HEK293 (cell line): Measurements from ENCODE around the gene CALR3.

Experiments used
- CTCF ChIA-PET: fragments of 350-600 bp; formaldehyde crosslinking; extraction: SDS; loops from one replicate; lab custom pipeline; 2021; ENCODE audit warnings: antibody characterized with exemption; lab: Yijun Ruan, JAX
- POLR2A ChIA-PET: fragments of 300-600 bp; formaldehyde crosslinking; extraction: SDS; loops from one replicate; lab custom pipeline; 2020; ENCODE audit warnings: antibody characterized with exemption, inconsistent platforms; lab: Yijun Ruan, JAX
- H3K27ac ChIP-seq: fragments of 200-500 bp; sonication (Bioruptor generic); 2 replicates; pipeline ENCODE4 v1.5.1; 2014; ENCODE audit warnings: low read depth, low read length, control low read depth, inconsistent platforms; ENCODE audit errors: extremely low read depth
- H3K36me3 ChIP-seq, 2 experiments: fragments of 200-500 bp in 1 of 2; sonication (Bioruptor generic) in 1 of 2; 1 replicate in 1 of 2; 2 replicates in 1 of 2; pipeline ENCODE4 v1.5.1; 2014 to 2017; ENCODE audit warnings: inconsistent platforms in 2 of 2, low read length in 2 of 2; ENCODE audit not compliant: control insufficient read depth in 2 of 2, insufficient read depth in 1 of 2
- H3K4me1 ChIP-seq: fragments of 200-500 bp; sonication (Bioruptor generic); 2 replicates; pipeline ENCODE4 v1.5.1; 2014; ENCODE audit warnings: mild to moderate bottlenecking, low read length, inconsistent platforms; ENCODE audit not compliant: control insufficient read depth, insufficient read depth
- H3K4me3 ChIP-seq: 2 replicates; pipeline ENCODE4 v1.5.1; 2011; ENCODE audit warnings: low read depth, mild to moderate bottlenecking, control low read depth, low read length, moderate library complexity
- H3K9me3 ChIP-seq: fragments of 200-500 bp; sonication (Bioruptor generic); 2 replicates; pipeline ENCODE4 v1.5.1; 2014; ENCODE audit warnings: low read depth, low read length, inconsistent platforms; ENCODE audit not compliant: control insufficient read depth, insufficient read depth
- CTCF ChIP-seq: fragments of 450-650 bp; formaldehyde crosslinking; IDR thresholded peaks from 2 replicates; pipeline ENCODE4 v1.5.1; 2016; ENCODE audit warnings: missing biosample characterization, missing genetic modification characterization
- ZBTB1 ChIP-seq: fragments of 450-650 bp; formaldehyde crosslinking; IDR thresholded peaks from 2 replicates; pipeline ENCODE4 v1.5.1; 2016; ENCODE audit warnings: missing biosample characterization, missing genetic modification characterization
- ZBTB21 ChIP-seq: fragments of 450-650 bp; formaldehyde crosslinking; IDR thresholded peaks from 2 replicates; pipeline ENCODE4 v1.5.1; 2017; ENCODE audit warnings: missing biosample characterization, missing genetic modification characterization
- ZBTB26 ChIP-seq: fragments of 450-650 bp; formaldehyde crosslinking; optimal IDR thresholded peaks from 2 replicates; pipeline ENCODE3; 2016; ENCODE audit warnings: missing biosample characterization, mild to moderate bottlenecking, missing genetic modification characterization
- ZFP3 ChIP-seq: fragments of 450-650 bp; formaldehyde crosslinking; IDR thresholded peaks from 2 replicates; pipeline ENCODE4 v1.5.1; 2016; ENCODE audit warnings: low read depth, missing biosample characterization, missing genetic modification characterization
- ZNF121 ChIP-seq: fragments of 450-650 bp; formaldehyde crosslinking; IDR thresholded peaks from 2 replicates; pipeline ENCODE4 v1.5.1; 2016; ENCODE audit warnings: missing biosample characterization, missing genetic modification characterization
- ZNF140 ChIP-seq: fragments of 450-650 bp; formaldehyde crosslinking; IDR thresholded peaks from 2 replicates; pipeline ENCODE4 v1.5.1; 2016; ENCODE audit warnings: missing biosample characterization, missing genetic modification characterization
- ZNF354C ChIP-seq: fragments of 450-650 bp; formaldehyde crosslinking; IDR thresholded peaks from 2 replicates; pipeline ENCODE4 v1.5.1; 2016; ENCODE audit warnings: missing biosample characterization, missing genetic modification characterization, low read depth, borderline replicate concordance
- ZNF391 ChIP-seq: fragments of 450-650 bp; formaldehyde crosslinking; IDR thresholded peaks from 2 replicates; pipeline ENCODE4 v1.5.1; 2016; ENCODE audit warnings: low read depth, missing biosample characterization, missing genetic modification characterization, borderline replicate concordance
- ZNF404 ChIP-seq: fragments of 450-650 bp; formaldehyde crosslinking; IDR thresholded peaks from 2 replicates; pipeline ENCODE4 v1.5.1; 2017; ENCODE audit warnings: missing biosample characterization, missing genetic modification characterization
- ZNF514 ChIP-seq: fragments of 450-650 bp; formaldehyde crosslinking; IDR thresholded peaks from 2 replicates; pipeline ENCODE4 v1.5.1; 2016; ENCODE audit warnings: missing biosample characterization, missing genetic modification characterization
- ZNF521 ChIP-seq: fragments of 450-650 bp; formaldehyde crosslinking; IDR thresholded peaks from 2 replicates; pipeline ENCODE4 v1.5.1; 2017; ENCODE audit warnings: missing biosample characterization, mild to moderate bottlenecking, missing genetic modification characterization
- ZNF544 ChIP-seq: fragments of 450-650 bp; formaldehyde crosslinking; IDR thresholded peaks from 2 replicates; pipeline ENCODE4 v1.5.0; 2017; ENCODE audit warnings: missing biosample characterization, missing genetic modification characterization
- ZNF571 ChIP-seq: fragments of 450-650 bp; formaldehyde crosslinking; IDR thresholded peaks from 2 replicates; pipeline ENCODE4 v1.5.0; 2017; ENCODE audit warnings: missing biosample characterization, missing genetic modification characterization
- ZNF704 ChIP-seq: fragments of 450-650 bp; formaldehyde crosslinking; IDR thresholded peaks from 2 replicates; pipeline ENCODE4 v1.5.1; 2016; ENCODE audit warnings: missing biosample characterization, missing genetic modification characterization
- ZNF747 ChIP-seq: fragments of 450-650 bp; formaldehyde crosslinking; IDR thresholded peaks from 2 replicates; pipeline ENCODE4 v1.5.1; 2016; ENCODE audit warnings: missing biosample characterization, missing genetic modification characterization
- TF ChIP-seq, protein P1 (sequence below): fragments of 450-650 bp; formaldehyde crosslinking; IDR thresholded peaks from 2 replicates; pipeline ENCODE4 v1.5.1; 2016; ENCODE audit warnings: missing biosample characterization, missing genetic modification characterization

CALR3 gene

DNA sequence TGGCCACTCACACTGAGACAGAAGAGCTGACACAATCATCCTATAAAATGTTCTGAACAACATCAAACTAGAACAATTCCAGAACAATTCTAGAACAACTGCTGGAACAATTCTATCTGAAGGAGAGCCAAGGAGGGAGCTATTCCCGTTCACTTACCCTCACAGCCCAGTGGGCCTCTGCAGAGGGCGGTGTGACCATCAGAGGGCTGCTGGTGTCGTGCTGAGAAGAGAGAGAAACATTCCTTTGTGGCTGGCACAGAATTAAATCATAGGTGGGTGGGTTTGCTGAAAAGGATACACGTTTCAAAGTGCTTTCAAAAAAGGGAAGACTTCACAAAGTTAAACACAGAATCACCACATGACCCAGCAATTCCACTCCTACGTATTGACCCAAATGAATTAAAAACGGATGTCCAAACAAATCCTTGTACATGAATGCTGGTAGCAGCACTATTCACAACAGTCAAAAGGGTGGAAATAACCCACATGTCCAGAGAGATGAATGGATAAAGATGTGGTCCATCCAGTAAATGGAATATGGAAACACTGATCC is 59.1 kb downstream of the CALR3 start:
- CTCF ChIA-PET, result no interaction called here
- Histone ChIP-seq H3K4me1 (no peaks in the 10 kb centered on the region), H3K9me3 (no peaks in the 10 kb centered on the region), H3K4me3 (no peak overlapping the region), H3K27ac (no peak overlapping the region), H3K36me3 (peaks cover 16 to 57% of the 10 kb centered on the region in 2 experiments)
- POLR2A ChIA-PET, result no interaction called here
- TF ChIP-seq ZFP3 (tag by site-specific recombination), result no peak
- TF ChIP-seq CTCF, result no peak
- peak; percentile 76 for TF ChIP-seq ZNF140 (tag by site-specific recombination)

DNA sequence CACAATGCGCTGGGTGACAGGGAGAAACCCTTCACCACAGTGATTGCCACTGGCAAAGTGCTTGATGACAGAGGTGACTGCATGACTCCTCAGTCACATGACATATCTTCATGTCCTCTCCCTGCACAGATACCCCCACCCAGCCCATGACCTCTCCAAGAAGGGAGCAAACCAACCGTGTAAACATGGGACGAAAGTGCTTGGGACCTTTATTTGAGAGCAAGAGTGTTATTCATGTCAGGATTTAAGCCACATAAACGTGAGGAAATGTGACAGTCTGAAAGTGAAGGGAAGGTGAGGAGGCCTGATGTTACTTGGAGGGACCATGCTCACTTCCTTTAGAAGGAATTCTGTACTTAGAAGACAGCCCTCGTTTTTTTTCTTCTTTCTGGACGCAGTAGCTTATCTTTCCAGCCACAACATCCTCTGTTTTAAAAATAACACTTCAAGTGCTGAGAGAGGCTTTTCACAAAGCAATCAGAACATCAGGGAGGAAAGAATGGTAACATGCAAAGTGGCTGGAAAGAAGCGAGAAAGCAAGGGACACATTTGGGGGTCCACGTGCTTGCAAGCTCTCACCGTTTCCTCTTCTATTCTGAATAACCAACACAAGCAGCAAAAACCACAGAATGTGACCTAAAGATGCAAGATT is 59.8 kb downstream of the CALR3 start:
- no peak for TF ChIP-seq ZNF544 (tag by site-specific recombination)
- TF ChIP-seq ZNF521 (tag by site-specific recombination), result no peak
- TF ChIP-seq ZBTB21 (tag by site-specific recombination), result no peak
- TF ChIP-seq ZNF354C, result no peak
- TF ChIP-seq ZNF391 (tag by site-specific recombination), result no peak
- no peak for TF ChIP-seq ZNF704 (tag by site-specific recombination)
- no peak for TF ChIP-seq ZBTB1 (tag by site-specific recombination)
- no peak for TF ChIP-seq ZNF571
- no peak for TF ChIP-seq ZNF747 (tag by site-specific recombination)
- TF ChIP-seq ZNF404 (tag by site-specific recombination), result no peak
- TF ChIP-seq ZBTB26 (tag by site-specific recombination), result no peak
- TF ChIP-seq ZNF121 (tag by site-specific recombination), result no peak
- TF ChIP-seq, protein P1, sequence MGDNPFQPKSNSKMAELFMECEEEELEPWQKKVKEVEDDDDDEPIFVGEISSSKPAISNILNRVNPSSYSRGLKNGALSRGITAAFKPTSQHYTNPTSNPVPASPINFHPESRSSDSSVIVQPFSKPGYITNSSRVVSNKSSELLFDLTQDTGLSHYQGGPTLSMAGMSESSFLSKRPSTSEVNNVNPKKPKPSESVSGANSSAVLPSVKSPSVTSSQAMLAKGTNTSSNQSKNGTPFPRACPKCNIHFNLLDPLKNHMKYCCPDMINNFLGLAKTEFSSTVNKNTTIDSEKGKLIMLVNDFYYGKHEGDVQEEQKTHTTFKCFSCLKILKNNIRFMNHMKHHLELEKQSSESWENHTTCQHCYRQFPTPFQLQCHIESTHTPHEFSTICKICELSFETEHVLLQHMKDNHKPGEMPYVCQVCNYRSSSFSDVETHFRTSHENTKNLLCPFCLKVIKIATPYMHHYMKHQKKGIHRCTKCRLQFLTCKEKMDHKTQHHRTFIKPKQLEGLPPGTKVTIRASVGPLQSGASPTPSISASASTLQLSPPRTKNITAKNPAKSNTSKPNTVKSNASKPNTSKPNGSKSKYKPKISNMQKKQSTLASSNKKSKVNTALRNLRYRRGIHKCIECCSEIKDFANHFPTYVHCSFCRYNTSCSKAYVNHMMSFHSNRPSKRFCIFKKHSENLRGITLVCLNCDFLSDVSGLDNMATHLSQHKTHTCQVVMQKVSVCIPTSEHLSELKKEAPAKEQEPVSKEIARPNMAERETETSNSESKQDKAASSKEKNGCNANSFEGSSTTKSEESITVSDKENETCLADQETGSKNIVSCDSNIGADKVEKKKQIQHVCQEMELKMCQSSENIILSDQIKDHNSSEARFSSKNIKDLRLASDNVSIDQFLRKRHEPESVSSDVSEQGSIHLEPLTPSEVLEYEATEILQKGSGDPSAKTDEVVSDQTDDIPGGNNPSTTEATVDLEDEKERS (tag by site-specific recombination), result no peak
- TF ChIP-seq ZNF514 (tag by site-specific recombination), result no peak
- TF ChIP-seq, all 188 proteins: peak for 0
- H3K9me3 ChIP-seq, result no peaks in the 10 kb centered on the region
- ChIA-PET CTCF (interaction anchor here (0.6 kb wide), 1 partner anchor 12 kb away, joined by 5 read pairs; no protein-coding TSS in a partner anchor), POLR2A (no interaction called here)
- H3K4me1 ChIP-seq, result no peaks in the 10 kb centered on the region
- H3K36me3 ChIP-seq, result peaks cover 16 to 63% of the 10 kb centered on the region in 2 experiments
- no peak overlapping the region for H3K27ac ChIP-seq
- no peak overlapping the region for H3K4me3 ChIP-seq
